HCT116 (cell line): ENCODE data around the gene RBMS1. TPM values are rescaled to one million over a fixed set of nuclear protein-coding genes. Genes with fewer than 3 reads are reported as not detected.

ENCODE experiments used
- ATAC-seq: fragments of 200-7000 bp; cut with Tn5 transposase; 2 replicates; pipeline ENCODE4 v1.9.1; 2020; ENCODE audit warnings: mild to moderate bottlenecking, moderate library complexity
- BruUV-seq: library from RNA; stranded (reverse); fragments of 400-500 nt; replicated peaks from 2 replicates; lab custom pipeline; 2021; lab: Mats Ljungman, UMichigan
- CTCF ChIA-PET: fragments of 300-600 bp; sonication (Branson Sonifier 250); formaldehyde crosslinking; loops from one replicate; lab custom pipeline; 2021; ENCODE audit warnings: antibody characterized with exemption; lab: Charles Lee
- POLR2A ChIA-PET: fragments of 300-600, 350-600 bp; sonication (Branson Sonifier 250); formaldehyde crosslinking; loops from one replicate; lab custom pipeline; 2021; ENCODE audit warnings: antibody characterized with exemption; lab: Charles Lee
- RAD21 ChIA-PET, 2 experiments: fragments of 300-600 bp; sonication (Branson Sonifier 250); formaldehyde crosslinking; loops; one replicate each; lab custom pipeline; 2023; ENCODE audit warnings: low total read pairs in 2 of 2; ENCODE audit not compliant: uncharacterized antibody in 2 of 2, unreplicated experiment in 2 of 2, low non-redundant PET in 1 of 2; lab: Charles Lee
- DNase-seq: peaks from one replicate; pipeline ENCODE4 v3.0.0-alpha.2; 2010; ENCODE audit warnings: low read depth, low spot score
- H2AFZ ChIP-seq: fragments of 200-600 bp; shearing (Covaris generic), sonication (generic); 2 replicates; pipeline ENCODE4 v1.6.1; 2017; ENCODE audit warnings: low read depth, mixed run types, mixed read lengths, antibody characterized with exemption, low read length; ENCODE audit not compliant: poor library complexity, severe bottlenecking
- H3K27ac ChIP-seq: 2 replicates; pipeline ENCODE4 v1.5.1; 2012; ENCODE audit warnings: low read depth, low read length
- H3K27me3 ChIP-seq: fragments of 200-600 bp; sonication (generic); 2 replicates; pipeline ENCODE4 v1.6.1; 2016; ENCODE audit warnings: mixed run types, low read length, mixed read lengths; ENCODE audit not compliant: insufficient read depth
- H3K36me3 ChIP-seq, 2 experiments: fragments of 200-500 bp in 1 of 2; fragments of 200-600 bp in 1 of 2; sonication (Bioruptor generic) in 1 of 2; sonication (generic) in 1 of 2; 2 replicates each; pipeline versions ENCODE4 v1.5.1 to v1.6.1; 2014 to 2016; ENCODE audit warnings: low read length in 2 of 2, inconsistent platforms in 1 of 2, mixed read lengths in 1 of 2, mixed run types in 1 of 2; ENCODE audit not compliant: insufficient read depth in 2 of 2, control insufficient read depth in 1 of 2
- H3K4me1 ChIP-seq, 2 experiments: fragments of 200-600 bp in 1 of 2; sonication (generic) in 1 of 2; 2 replicates each; pipeline versions ENCODE4 v1.5.1 to v1.6.1; 2012 to 2017; ENCODE audit warnings: low read length in 2 of 2, inconsistent platforms in 1 of 2, mild to moderate bottlenecking in 1 of 2, mixed read lengths in 1 of 2, mixed run types in 1 of 2, moderate library complexity in 1 of 2; ENCODE audit not compliant: insufficient read depth in 2 of 2, control insufficient read depth in 1 of 2
- H3K4me2 ChIP-seq: fragments of 200-600 bp; sonication (generic); 2 replicates; pipeline ENCODE4 v1.6.1; 2017; ENCODE audit warnings: mixed run types, low read length, mixed read lengths
- H3K4me3 ChIP-seq, 2 experiments: fragments of 200-600 bp in 1 of 2; sonication (generic) in 1 of 2; replicated peaks in 1 of 2; 2 replicates each; pipeline ENCODE4 v1.5.1; 2011 to 2016; ENCODE audit warnings: low read length in 2 of 2, control low read depth in 1 of 2, low read depth in 1 of 2, mild to moderate bottlenecking in 1 of 2, mixed read lengths in 1 of 2, mixed run types in 1 of 2
- H3K79me2 ChIP-seq: fragments of 200-600 bp; sonication (generic); 2 replicates; pipeline ENCODE4 v1.6.1; 2017; ENCODE audit warnings: mild to moderate bottlenecking, mixed run types, low read length, moderate library complexity, mixed read lengths; ENCODE audit not compliant: insufficient read depth
- H3K9ac ChIP-seq: fragments of 200-600 bp; sonication (generic); 2 replicates; pipeline ENCODE4 v1.6.1; 2016; ENCODE audit warnings: low read length, mixed read lengths
- H3K9me2 ChIP-seq: fragments of 200-600 bp; sonication (generic), shearing (Covaris generic); 2 replicates; pipeline ENCODE4 v1.6.1; 2017; ENCODE audit warnings: mixed run types, mild to moderate bottlenecking, moderate library complexity; ENCODE audit not compliant: insufficient read depth
- H3K9me3 ChIP-seq, 2 experiments: fragments of 200-500 bp in 1 of 2; fragments of 200-600 bp in 1 of 2; sonication (Bioruptor generic) in 1 of 2; sonication (generic) in 1 of 2; 2 replicates each; pipeline ENCODE4 v1.6.1; 2014 to 2017; ENCODE audit warnings: low read length in 2 of 2, mixed read lengths in 2 of 2, inconsistent platforms in 1 of 2, low read depth in 1 of 2, mild to moderate bottlenecking in 1 of 2, mixed run types in 1 of 2, moderate library complexity in 1 of 2; ENCODE audit not compliant: control insufficient read depth in 1 of 2, insufficient read depth in 1 of 2
- H4K20me1 ChIP-seq: fragments of 200-600 bp; sonication (generic), shearing (Covaris generic); 2 replicates; pipeline ENCODE4 v1.6.1; 2017; ENCODE audit warnings: mixed run types, mild to moderate bottlenecking, moderate library complexity; ENCODE audit not compliant: insufficient read depth
- CEBPB ChIP-seq: IDR thresholded peaks from 2 replicates; pipeline ENCODE4 v1.6.1; 2012; ENCODE audit warnings: low read depth
- CTCF ChIP-seq, 3 experiments: fragments of 200-600 bp in 1 of 3; sonication (generic) in 1 of 3; IDR thresholded peaks in 2 of 3; conservative IDR thresholded peaks in 1 of 3; 2 replicates each; pipeline ENCODE4 v1.5.1; 2012 to 2017; ENCODE audit warnings: low read depth in 2 of 3, low read length in 2 of 3, antibody characterized with exemption in 1 of 3, borderline replicate concordance in 1 of 3, control low read depth in 1 of 3, mild to moderate bottlenecking in 1 of 3, mixed read lengths in 1 of 3, mixed run types in 1 of 3, moderate library complexity in 1 of 3; ENCODE audit not compliant: insufficient read depth in 1 of 3
- ELF1 ChIP-seq: IDR thresholded peaks from 2 replicates; pipeline ENCODE4 v1.6.1; 2012; ENCODE audit warnings: low read depth, borderline replicate concordance
- EZH2 ChIP-seq: fragments of 200-600 bp; sonication (generic); IDR thresholded peaks from 2 replicates; pipeline ENCODE4 v1.6.1; 2017; ENCODE audit warnings: antibody characterized with exemption, mixed run types
- EZH2phosphoT487 ChIP-seq: fragments of 200-600 bp; IDR thresholded peaks from 2 replicates; pipeline ENCODE4 v1.6.1; 2018; ENCODE audit warnings: antibody characterized with exemption, borderline replicate concordance
- FOSL1 ChIP-seq: IDR thresholded peaks from 2 replicates; pipeline ENCODE4 v1.6.1; 2012; ENCODE audit warnings: low read depth
- MAX ChIP-seq: IDR thresholded peaks from 2 replicates; pipeline ENCODE4 v1.6.1; 2012
- POLR2A ChIP-seq: IDR thresholded peaks from 2 replicates; pipeline ENCODE4 v1.7.0; 2011; ENCODE audit warnings: borderline replicate concordance; ENCODE audit not compliant: insufficient read depth, insufficient read length; ENCODE audit errors: extremely low read depth
- POLR2AphosphoS5 ChIP-seq: IDR thresholded peaks from 2 replicates; pipeline ENCODE4 v1.6.1; 2011; ENCODE audit warnings: mild to moderate bottlenecking, low read depth, low read length, moderate library complexity
- REST ChIP-seq: IDR thresholded peaks from 2 replicates; pipeline ENCODE4 v1.6.1; 2012; ENCODE audit warnings: low read depth
- SIN3A ChIP-seq: IDR thresholded peaks from 2 replicates; pipeline ENCODE4 v1.6.1; 2012; ENCODE audit warnings: low read depth
- SP1 ChIP-seq: IDR thresholded peaks from 2 replicates; pipeline ENCODE4 v1.6.1; 2012; ENCODE audit warnings: low read depth
- YY1 ChIP-seq: IDR thresholded peaks from 2 replicates; pipeline ENCODE4 v1.6.1; 2011; ENCODE audit warnings: low read length, low read depth, moderate library complexity, mild to moderate bottlenecking; ENCODE audit not compliant: insufficient replicate concordance; ENCODE audit errors: extremely low read depth
- ZNF274 ChIP-seq: fragments of 200-500 bp; sonication (Bioruptor generic); IDR thresholded peaks from 2 replicates; pipeline ENCODE4 v1.6.1; 2014; ENCODE audit warnings: mild to moderate bottlenecking, low read depth, low read length, inconsistent platforms
- intact Hi-C: fragments of 100-400 bp; cut with micrococcal nuclease; formaldehyde crosslinking; loops from 2 replicates; pipeline ENCODE4 v1.10.0; 2022
- total RNA-seq: library from RNA; stranded (reverse); gene quantifications from one replicate; pipeline ENCODE4 v1.2.1, GENCODE V29; 2021; ENCODE audit not compliant: unreplicated experiment

Gene RBMS1
- total RNA-seq, 1 experiment from 2014 or later: 17.6 TPM

GRCh38 chr2:160507464-160507863 lies 13.9 kb upstream of the RBMS1 start:
- H4K20me1 ChIP-seq: no peaks in the 10 kb centered on the region
- POLR2A ChIA-PET: no interaction called here
- H3K9me2 ChIP-seq: no peaks in the 10 kb centered on the region
- RAD21 ChIA-PET: no interaction called here
- no peaks in the 10 kb centered on the region for H3K36me3 ChIP-seq
- intact Hi-C loops: no loop called here
- CTCF ChIA-PET: no interaction called here
- H3K79me2 ChIP-seq: no peaks in the 10 kb centered on the region
- no peak for TF ChIP-seq ZNF274
- no peak for TF ChIP-seq CTCF (IDR thresholded peaks at IDR 0.05 in 2 of 3, conservative IDR thresholded peaks at IDR 0.05 in 1 of 3; ENCODE audit: borderline replicate concordance in 1 of 3, insufficient read depth in 1 of 3, low read depth in 2 of 3, low read length in 2 of 3)
- TF ChIP-seq FOSL1: no peak
- no peak for TF ChIP-seq MAX
- TF ChIP-seq ELF1: no peak
- no peak for TF ChIP-seq CEBPB
- no peak for TF ChIP-seq REST
- TF ChIP-seq SP1: no peak
- no peak for TF ChIP-seq SIN3A
- TF ChIP-seq POLR2AphosphoS5: no peak
- no peak for TF ChIP-seq EZH2
- no peak for TF ChIP-seq POLR2A
- no peak for TF ChIP-seq EZH2phosphoT487
- no peak for TF ChIP-seq YY1
- H3K9me3 ChIP-seq: no peaks in the 10 kb centered on the region
- H3K9ac ChIP-seq: no peak overlapping the region
- no peak overlapping the region for H3K4me3 ChIP-seq
- no peaks in the 10 kb centered on the region for H3K27me3 ChIP-seq
- ATAC-seq (no peak), DNase-seq (no peak)
- no peaks in the 10 kb centered on the region for H3K4me1 ChIP-seq
- no TSS peak for BruUV-seq
- H3K27ac ChIP-seq: no peak overlapping the region
- H3K4me2 ChIP-seq: no peak overlapping the region
- no peak overlapping the region for H2AFZ ChIP-seq
